Measurements from ENCODE around the gene ZGLP1.

ZGLP1 gene

DNA sequence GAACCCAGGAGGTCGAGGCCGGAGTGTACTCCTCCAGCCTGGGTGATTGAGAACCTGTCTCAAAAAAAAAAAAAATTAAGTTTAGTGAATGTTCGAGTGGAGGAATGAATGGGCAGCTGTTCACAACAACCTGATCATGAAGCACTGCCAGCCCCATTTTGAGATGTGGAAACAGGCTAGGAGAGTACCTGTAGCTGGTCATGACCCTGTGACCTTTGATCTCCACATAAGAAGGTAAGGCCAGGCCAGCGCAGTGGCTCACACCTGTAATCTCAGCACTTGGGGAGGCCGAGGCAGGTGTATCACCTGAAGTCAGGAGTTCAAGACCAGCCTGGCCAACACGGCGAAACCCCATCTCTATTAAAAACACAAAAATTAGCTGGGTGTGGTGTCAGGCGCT, 16.1 kb upstream of the ZGLP1 start:
- no peak for DNase-seq

DNA sequence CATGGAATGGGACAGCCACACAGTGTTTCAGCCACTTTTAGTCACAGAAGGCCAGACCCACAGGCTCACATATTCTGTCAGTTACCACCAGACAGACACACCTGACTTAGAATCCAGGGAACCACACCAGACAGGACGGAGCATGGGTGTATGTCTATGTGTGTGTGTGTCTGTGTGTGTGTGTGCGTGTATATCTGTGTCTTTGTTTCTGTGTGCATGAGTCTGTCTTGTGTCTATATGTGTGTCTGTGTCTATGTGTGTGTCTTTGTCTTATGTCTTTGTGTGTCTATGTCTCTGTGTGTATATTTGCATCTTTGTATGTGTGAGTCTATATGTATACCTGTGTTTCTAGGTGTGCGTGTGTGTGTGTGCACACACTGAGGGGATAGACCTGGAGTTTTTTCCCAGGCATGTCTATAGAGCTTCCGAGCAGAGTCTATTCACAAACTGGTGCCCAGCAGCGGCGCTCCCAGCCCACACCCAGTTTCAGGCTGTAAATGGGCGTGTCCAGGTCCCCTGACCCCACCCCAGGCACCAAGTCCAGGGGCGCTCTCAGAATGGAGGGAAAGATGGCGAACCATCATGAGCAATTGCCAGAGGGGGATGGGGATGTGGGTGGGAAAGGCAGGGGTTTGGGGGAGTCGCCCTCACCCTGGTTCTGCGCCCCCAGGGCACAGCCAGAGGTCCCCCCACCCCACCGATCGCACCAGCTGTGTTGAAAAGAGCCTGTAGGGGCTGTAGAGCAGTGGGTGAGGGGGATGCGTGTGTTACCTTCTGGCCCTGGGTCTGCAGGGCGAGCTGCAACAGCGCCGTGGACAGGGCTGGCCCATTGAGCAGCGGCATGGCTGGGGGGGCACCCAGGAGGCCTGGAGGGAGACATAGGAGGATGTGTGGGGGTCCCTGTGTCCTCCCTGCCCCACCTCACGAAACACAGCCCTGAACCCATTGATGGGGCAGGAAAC, 12.5 kb upstream of the ZGLP1 start:
- DNase-seq, result no peak

GRCh38 chr19:10321417-10321797, 11.8 kb upstream of the ZGLP1 start:
- no peak for DNase-seq

- DNase-seq, result no peak
Observed at GRCh38 chr19:10320602-10321416, 11.2 kb upstream of the ZGLP1 start.

GRCh38 chr19:10318807-10319682, 9.4 kb upstream of the ZGLP1 start:
- no peak for DNase-seq

GRCh38 chr19:10317857-10318462, 8.3 kb upstream of the ZGLP1 start:
- DNase-seq, result no peak

- no peak for DNase-seq
Observed at GRCh38 chr19:10317045-10317856, 7.6 kb upstream of the ZGLP1 start.

DNA sequence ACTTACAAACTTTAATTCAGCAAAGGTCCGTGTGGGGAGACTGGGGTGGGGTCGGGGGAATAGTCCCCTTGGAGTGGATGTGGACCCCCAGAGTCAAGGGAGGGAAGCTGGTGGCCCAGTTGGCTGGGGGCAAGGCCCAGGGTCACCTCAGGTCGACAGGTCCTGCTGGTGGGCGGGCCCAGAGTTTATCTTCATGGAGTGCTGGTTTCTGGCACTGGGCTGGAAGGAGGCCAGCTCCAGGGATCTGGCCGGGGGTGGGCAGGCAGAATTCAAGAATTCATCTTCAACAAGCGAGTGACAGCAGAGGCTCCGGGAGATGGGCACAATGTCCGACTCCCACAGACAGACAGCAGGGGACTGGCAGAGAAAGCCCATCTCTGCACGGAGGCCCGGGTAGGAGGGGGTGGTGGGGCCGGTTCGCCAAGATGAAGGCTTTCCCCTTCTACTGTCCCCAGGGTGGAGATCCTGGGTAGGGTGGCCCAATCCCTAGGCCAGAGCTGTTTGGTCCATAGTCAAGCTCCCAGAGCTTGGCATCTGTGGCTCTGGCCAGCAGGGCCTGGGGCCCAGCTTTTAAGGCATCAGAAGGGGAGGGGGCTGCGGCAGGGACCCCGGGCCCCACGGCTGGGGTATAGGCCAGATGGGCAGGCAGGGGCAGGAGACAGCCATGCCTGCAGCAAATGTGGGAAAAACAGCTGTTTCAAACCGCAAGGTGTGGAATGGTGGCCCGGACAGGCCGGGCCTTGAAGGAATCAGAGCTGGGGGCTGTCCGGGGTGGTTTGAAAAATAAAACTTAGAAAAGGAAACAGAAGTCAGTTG, 6.8 kb upstream of the ZGLP1 start:
- no peak for DNase-seq

- peak; percentile 88 for DNase-seq
Observed at GRCh38 chr19:10315335-10316214, 6.0 kb upstream of the ZGLP1 start, which contains the start of gene FDX2. Gene FDX2, minus strand, starts transcription at chr19:10316015. Its CDS starts 19 bp downstream, at chr19:10315996.

GRCh38 chr19:10306327-10306726, 3.3 kb downstream of the ZGLP1 start:
- DNase-seq, result no peak

DNA sequence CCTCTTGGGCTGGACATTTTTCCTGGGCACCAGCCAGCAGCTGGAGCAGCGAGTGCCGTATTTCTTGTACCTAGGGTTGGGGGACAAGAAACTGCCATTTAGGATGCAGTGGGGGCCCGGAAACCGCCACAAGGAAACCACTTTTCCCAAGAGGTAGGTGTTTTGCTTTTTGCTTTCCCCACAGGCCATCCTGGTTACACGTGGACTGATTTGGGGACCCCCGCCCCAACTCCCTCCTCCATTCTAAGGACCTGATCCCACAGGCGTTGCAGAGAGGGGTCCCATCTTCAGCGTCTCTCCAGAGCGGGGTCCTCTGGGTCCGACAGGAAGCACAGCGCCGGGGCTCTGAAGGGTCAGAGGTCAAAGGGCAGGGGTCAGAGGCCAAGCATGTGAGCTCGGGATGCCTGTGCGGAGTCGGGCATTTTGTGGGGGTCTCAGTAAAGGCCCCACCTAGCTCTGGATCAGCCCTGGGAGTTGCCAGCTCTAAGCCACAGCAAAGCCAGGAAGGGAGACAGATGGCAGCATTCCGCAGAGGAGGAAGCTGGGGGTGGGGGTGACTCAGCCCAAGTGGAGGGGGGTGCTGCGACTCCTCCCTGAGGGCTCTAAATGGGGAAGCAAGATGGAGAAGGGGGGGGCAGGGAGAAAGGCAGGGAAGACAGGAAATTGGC, 4.3 kb downstream of the ZGLP1 start:
- DNase-seq, result no peak

DNA sequence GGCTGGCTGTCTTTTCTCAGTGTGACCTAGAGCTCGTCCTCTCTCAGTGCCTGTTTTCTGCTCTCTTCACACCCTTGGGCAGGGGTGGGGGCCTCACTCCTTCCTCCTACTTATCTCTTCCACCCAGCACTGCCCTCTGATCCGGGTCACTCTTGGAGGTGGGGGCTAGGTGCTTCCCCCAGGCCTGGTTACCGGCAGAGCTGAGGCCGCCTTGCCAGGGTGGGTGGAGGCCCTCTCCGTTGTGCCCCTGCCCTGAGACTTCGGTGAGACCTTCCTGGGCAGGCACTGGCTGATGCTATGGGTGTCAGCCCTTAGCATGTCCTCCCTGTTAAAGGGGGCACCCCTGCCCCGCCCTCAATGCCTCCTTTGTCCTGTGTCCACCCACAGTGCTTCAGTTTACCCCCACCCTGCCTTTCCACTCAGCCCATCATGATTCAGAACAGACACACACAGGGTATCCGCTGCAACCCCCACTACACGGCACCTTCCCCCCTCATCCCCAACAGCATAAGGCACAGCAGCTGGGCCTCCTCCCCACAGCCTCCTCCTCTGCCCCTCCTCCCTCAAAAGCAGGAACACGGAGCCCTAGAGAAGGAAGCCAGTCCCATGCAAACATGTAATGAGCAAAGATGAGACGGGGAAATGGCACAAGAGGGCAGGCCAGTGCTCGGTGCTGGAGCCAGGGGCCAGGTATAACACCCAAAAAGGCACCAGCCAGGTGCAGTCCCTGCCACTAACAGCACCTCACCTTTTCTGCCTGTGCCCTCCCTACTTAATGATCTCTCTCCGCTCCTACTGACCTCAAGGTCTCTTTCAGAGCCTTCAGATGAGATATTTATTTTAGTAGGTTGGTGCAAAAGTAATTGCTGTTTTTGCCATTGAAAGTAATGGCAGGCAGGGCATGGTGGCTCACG, 9.8 kb downstream of the ZGLP1 start:
- no peak for DNase-seq

GRCh38 chr19:10295847-10296591, 13.6 kb downstream of the ZGLP1 start:
- DNase-seq, result no peak

DNA sequence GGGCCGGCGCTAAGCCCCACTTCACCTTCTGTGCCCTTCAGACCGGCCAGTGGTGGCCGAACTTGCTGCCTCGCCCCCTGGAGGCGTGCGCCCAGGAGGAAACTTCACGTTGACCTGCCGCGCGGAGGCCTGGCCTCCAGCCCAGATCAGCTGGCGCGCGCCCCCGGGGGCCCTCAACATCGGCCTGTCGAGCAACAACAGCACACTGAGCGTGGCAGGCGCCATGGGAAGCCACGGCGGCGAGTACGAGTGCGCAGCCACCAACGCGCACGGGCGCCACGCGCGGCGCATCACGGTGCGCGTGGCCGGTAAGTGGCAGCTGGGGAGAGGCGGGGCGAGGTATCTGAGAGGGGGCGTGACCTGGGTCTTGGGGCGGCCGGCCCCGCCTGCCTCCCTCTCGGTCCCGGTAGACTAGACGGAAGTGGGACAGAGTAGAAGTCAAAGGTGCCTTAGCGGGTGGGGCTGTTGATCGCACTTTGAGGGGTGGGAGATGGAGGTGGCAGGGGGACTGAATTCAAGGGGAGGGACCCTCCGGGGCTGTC, 14.2 kb downstream of the ZGLP1 start:
- no peak for DNase-seq

DNA sequence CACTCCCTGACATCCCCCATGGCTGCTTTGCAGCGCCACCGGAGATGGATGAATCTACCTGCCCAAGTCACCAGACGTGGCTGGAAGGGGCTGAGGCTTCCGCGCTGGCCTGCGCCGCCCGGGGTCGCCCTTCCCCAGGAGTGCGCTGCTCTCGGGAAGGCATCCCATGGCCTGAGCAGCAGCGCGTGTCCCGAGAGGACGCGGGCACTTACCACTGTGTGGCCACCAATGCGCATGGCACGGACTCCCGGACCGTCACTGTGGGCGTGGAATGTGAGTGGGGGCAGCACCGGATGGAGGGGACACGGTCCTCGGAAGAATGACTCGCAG, 15.3 kb downstream of the ZGLP1 start:
- DNase-seq, result no peak

- no peak for DNase-seq
Observed at GRCh38 chr19:10293637-10294367, 15.8 kb downstream of the ZGLP1 start.

All from NCI-H1092 treated with DMSO at 0.1 percent for 48 hours (cell line).